DOHH2 (cell line): ENCODE measurements around the gene TCHP.

Experiments used
- EZH2phosphoT487 ChIP-seq: fragments of 200-600 bp; sonication (generic); IDR thresholded peaks from 2 replicates; pipeline ENCODE4 v1.6.1; 2017; ENCODE audit warnings: borderline replicate concordance, mild to moderate bottlenecking, antibody characterized with exemption, low read length, moderate library complexity, mixed read lengths
- TF ChIP-seq, protein P1 (sequence below): fragments of 200-600 bp; sonication (generic); IDR thresholded peaks from one replicate; pipeline ENCODE4 v1.5.1; 2014; ENCODE audit warnings: antibody characterized with exemption, mild to moderate bottlenecking, low read depth, low read length; ENCODE audit not compliant: poor library complexity, severe bottlenecking

DNA sequence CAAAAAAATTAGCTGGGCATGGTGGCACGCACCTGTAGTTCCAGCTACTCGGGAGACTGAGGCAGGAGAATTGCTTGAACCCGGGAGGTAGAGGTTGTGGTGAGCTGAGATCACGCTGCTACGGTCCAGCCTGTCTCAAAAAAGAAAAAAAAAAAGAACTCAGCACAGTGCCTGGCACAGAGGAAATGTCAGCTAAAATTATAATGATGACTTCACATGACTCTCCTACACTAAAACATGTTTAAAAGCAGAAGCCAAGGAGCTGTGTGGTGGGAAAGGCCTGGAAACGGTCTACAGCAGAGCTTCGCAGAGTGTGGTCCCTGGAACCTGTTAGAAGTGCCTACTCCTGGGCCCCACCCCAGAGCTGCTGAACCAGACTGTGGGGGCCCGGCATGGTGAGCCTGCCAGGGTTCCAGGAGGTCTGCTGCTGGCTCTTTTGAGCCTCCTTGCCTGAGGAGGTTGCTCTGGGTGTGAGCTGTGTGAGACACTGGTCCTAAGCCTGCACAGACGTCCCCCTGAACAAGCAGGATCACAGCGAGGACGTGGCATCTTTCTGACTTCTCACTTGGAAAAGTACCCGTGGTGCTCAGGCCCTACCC is 28.1 kb downstream of the TCHP start:
- TF ChIP-seq, protein P1, sequence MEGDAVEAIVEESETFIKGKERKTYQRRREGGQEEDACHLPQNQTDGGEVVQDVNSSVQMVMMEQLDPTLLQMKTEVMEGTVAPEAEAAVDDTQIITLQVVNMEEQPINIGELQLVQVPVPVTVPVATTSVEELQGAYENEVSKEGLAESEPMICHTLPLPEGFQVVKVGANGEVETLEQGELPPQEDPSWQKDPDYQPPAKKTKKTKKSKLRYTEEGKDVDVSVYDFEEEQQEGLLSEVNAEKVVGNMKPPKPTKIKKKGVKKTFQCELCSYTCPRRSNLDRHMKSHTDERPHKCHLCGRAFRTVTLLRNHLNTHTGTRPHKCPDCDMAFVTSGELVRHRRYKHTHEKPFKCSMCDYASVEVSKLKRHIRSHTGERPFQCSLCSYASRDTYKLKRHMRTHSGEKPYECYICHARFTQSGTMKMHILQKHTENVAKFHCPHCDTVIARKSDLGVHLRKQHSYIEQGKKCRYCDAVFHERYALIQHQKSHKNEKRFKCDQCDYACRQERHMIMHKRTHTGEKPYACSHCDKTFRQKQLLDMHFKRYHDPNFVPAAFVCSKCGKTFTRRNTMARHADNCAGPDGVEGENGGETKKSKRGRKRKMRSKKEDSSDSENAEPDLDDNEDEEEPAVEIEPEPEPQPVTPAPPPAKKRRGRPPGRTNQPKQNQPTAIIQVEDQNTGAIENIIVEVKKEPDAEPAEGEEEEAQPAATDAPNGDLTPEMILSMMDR: no peak
- TF ChIP-seq EZH2phosphoT487: no peak
